ENCODE data around the gene IGFBP1.

GRCh38 chr7:45884136-45884535, 4.2 kb upstream of the IGFBP1 start:
- TF ChIP-seq CTCF (IDR thresholded peaks at IDR 0.05 in 8 of 11, conservative IDR thresholded peaks at IDR 0.05 in 3 of 11) (no peak), POLR2AphosphoS5 (IDR thresholded peaks at IDR 0.05) (no peak)
